NCI-H2196 (cell line): Measurements from ENCODE around the gene MICAL2.

Experiments
- DNase-seq: peaks from one replicate; lab custom pipeline; 2025; ENCODE audit not compliant: unreplicated experiment; lab: John Stamatoyannopoulos, UW

The MICAL2 gene

DNA sequence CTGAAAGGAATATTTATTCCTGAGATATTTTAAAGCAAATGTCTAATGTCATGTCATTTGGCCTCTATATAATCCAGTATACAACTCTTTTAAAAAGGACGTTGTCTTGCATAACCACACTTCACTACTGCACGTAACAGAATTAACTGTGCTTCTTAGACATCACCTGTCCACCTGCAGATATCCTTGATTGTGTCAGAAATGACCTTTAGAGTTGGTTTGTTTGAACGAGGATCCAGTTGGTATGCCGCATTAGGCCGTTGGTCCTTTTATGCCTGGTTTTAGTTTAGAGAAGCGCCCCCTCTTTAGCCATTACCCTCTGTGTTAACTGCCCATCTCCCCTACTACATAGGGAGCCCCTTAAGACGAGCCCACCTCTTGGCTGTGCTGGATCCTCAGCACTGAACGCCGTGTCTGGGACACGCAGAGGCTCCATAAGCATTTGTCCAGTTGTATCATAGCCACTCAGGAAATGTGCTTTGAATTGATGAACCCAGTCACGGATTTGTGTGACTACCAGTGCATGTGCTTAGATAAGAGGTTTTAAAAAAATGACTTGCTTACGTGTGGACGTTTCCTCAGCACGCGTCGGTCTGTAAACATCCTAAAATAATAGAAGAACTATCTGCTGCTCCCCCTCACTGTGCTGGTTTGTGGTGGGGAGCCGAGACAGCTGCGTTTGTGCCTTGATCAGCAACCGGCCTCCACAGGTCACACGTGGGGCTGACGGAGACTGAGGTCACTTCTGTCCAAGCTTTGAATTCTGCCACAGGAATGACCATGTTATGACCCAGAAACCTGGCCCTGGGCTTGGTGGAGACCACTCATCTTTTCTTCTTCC lies 4.0 kb downstream of the MICAL2 start:
- DNase-seq, result no peak

DNA sequence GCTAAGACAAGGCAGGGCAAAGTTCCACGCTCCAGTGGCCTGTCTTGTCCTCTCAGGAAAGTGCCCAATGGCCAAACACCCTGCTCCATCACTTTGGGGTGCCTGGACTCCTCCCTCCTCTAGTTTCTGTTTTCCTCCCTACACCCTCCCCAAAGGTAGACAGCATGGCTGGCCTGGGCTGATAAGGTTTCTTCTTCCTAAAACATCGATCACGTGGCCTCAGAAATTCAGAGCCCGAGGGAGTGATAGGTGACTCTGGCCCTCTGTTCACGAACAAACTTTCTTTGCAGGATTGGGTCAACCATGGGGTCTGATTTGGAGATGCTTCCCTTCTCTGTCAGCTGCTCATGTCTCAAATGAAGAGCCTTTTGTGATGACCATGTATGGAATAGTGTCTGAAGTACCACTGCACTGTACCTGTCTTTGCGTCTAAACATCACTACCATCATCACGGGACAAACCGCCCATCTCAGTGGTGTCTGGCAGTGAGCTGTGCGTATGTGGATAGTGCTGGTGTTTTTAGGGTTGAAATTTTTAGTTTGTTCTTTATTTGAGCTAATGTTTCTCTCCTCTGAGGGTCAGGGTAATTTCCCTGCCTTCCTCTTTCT lies 6.1 kb downstream of the MICAL2 start:
- DNase-seq, result no peak

DNA sequence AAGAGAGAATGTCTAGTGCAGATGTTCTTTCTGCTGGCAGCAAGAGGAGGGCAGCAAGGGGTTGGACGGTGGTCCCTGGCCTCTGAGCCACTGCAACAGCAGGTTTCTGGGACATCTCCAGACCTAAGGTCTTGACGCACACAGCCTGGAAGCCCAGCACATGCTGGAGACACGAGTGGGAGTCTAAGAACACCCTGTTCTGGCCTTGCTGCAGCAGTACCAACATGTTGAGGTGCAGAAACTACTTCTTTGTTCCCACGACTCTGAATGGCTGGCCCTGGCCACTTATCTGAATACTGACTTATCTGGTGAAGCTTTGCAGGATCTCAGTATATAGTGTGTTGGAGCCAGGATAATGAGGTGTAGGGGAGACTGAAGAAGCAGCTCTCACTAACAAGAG lies 6.8 kb downstream of the MICAL2 start:
- no peak for DNase-seq

DNA sequence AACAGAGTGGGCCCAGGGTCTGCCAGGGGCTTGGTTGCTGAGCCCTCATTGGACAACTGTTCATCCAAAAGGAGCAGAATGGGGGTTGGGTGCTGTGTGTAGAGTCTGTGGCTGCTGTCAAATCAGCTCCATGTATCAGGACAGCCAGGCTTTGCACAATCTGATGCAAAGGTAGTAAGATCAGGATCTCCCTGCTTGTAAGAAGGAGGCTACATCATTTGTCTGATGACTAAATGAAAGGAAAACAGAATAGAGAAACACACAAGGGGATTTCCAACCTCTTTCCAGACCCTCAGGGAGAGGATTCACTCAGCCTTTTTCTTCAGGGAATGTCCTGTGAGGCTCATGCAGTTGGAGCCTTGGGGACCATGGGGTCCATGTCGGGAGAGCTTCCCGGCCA lies 7.2 kb downstream of the MICAL2 start:
- DNase-seq, result no peak

DNA sequence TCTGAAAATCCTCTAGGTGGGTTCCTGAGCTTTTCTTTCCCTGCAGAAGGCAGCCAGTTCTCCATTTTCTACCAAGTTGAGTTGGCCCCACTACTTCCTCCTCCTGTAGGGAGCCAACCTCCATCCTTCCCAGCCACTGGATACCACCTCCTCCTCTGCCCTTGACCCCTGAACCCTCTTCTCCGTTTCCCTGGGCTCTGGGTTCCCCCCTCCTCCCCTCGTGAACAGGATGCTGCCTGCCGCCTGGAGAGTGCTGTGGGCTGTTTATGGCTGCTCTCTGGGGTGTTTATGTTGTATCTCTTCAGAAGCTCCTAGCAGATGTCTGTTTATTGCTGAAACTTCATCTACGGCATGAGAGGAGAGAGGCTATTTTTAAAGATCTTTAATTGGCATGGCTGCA lies 8.6 kb downstream of the MICAL2 start:
- DNase-seq, result no peak

DNA sequence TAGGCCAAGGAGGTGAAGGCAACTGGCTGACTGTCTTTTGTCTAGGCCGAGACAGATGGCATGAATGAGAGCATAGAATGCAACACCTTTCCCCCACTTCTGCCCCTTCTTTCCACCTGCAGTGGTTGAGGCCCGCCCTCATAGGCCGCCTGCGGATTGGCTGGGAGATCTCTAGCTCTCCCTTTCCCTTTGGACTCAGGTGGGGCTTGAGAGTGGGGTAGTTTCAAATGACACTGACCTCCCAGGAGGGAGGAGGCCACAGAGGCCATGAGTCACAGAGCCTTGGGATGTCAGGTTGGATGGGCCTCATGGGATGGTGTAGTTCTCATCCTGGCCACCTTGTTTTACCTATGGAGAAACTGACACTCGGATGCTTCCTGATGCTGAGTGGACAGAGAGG lies 9.1 kb downstream of the MICAL2 start:
- peak; percentile 20 for DNase-seq

DNA sequence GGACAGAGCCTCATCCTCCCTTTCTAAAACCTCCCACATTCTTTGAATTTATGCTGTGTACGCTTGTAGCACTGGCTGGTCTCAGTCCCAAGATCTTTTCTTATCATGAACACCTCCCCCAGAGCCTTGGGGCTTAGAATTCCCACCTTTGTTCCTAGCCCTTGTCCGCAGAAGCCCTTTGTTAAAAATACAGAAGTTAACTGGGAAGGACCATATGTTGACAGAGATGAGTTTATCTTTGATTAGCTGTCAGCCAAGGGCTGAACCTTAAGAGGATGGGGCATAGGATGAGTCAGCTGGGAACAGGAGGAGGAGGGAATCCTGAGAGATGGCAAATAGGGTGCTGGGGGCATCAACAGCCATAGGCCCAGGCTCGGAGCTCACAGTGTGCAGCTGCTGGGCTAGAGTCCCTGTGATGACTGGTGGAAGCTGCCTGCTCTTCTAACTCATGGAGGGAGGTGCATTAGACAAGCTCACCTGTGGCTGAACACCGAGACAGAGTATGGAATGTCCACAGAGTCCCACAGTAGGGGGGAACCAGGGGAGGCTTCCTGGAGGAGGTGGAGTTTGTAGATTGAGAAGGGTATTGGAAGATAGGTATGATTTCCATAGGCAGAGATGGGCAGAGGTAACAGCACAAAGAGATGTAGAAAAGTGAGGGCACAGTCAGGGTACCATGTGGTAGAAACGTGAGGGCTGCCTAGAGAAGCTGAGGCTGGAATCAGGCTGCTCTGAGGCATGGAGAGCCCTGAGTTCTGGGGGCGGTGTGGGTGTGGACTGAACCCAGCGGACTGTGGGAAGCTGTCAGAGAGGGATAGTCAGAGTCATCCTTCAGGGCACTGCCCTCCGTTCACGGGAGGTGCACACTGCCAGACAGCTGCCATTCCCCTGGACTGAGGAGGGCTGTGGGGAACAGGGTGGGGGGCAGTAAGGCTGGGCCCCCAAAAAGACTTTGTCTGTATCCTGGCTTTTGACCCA lies 9.9 kb downstream of the MICAL2 start:
- no peak for DNase-seq

DNA sequence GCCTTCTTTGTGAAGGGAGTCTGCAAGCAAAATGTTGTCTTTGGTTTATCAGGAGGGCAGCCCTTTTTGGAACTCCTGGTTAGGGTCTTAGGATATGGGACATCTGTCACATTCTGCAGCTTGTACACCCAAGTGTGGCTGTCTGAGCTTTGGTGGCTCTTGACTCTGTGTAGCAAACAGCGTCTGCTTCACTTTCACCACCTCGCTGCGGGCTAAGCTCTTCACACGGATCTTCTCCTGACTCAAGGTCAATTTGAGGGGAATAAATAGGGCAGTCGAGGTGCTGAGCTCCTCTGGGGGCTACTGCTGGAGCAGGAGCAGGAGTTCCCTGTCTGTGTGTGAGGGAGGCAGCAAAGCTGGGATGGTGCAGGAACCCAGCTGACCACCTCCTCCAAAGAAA lies 10.6 kb downstream of the MICAL2 start:
- no peak for DNase-seq

DNA sequence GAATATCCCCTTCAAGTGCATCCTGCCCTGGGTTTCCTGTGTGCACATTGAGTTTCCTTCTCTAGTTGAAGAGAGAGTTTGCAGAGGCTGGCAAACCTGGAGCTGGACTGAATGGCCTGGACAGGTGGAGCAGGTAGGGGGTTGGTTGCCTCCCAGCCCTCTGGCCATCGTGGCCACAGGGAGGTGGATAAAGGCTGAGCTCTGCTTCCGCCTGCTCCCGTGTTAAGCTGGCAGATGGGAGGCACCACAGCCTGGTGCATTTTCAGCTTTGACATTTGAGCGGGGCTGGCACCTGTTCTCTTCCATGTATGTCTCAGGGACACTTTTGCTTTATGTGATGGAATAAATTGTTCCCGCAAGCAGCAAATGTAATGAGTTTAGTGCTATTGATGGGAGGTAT lies 11.1 kb downstream of the MICAL2 start:
- peak; percentile 68 for DNase-seq

DNA sequence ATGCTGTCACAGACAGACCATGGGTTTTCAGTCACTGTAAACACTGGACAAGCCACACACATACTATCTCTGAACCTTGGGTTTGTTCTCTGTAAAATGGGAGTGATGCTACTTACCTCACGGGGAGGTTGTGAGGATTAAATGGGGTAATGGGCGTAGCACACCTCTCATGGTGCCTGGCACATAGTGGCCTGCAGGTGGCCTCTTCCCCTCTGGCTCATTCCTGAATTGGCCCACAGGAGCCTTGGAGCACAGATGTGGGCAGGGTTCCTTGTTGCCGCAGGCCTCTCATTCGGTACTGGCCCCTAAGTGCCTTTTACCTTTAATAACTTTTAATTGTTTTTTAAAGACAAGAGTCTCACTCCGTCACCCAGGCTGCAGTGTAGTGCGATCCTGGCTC lies 11.7 kb downstream of the MICAL2 start:
- DNase-seq, result peak; percentile 20

DNA sequence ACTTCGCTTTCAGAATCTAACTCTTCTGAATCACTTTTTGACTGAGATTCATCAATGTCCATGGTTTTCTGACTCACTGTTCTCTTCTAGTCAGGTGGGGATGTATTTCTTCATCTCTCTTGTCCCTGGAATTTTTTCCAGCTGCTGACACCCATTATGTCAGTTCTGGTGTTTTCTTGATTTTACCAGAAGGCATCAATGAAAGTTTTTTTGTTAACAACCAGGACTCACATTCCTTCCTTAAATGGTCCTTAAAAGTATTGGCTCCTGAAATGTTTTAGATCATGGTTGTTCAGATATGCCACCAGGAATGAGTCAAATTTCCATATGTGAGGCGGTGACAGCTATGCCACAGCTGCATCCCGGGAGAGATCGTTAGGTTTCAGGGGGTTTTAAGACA lies 12.9 kb downstream of the MICAL2 start:
- DNase-seq, result no peak

DNA sequence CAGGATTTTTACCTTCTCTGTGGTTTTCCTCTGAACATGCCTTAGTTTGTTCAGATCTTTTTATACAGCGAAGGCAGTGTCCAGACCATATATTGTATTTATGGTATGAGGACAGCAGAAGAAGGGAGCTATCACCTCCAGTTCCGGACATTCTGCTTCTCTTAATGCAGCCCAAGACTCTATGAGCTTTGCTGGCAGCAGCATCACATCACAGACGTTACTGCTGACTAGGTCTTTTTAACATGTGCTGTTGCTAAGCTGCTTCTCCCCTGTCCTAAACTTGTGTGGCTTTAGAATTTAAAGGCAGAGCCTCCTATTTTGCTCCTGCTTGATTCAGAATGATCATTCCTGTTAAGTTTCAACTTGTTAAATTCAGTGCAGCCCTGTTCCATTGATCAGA lies 13.4 kb downstream of the MICAL2 start:
- DNase-seq, result no peak

DNA sequence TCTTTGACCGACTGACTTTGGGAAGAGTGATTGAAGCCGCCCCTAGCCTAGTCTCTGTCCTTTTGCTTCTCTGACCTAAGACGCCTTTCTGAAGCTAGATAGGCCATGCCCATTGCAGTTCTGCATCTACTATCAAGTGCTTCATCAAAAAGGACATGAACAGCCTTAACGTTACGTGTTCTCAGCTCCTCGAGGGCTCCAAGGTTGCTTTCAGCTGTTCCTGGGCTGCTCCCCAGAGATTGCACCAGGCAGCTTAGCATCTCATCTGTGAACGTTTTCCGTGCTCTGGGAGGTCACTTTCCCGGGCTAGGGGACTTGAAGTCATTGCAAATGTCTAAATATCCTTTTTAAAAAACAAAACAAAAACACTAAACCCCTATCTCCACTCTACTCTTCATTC lies 13.9 kb downstream of the MICAL2 start:
- no peak for DNase-seq

DNA sequence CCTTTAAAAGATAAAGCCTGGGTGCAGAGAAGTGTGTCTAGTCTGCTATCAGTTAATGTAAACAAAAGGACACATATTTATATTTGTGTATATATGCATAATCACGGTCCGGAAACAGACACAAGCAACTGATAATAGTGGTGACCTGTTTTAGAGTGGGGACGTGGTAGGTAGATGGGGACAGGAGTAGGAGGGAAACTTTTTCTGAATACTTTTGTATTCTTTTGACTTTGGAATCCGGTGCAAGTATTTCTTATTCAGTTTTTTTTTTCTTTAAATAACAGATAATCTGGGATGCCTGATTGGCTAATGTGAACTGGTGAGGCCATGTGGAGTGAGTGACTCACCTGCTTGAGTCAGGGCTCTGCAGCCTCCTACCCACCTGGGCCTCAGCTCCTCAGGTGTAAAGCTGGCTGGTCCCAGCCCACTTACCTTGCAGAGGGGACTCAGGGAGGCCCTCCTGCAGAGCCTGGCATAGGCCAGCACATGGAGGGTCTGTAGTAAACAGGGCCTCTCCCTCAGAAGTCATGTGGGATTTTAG lies 15.3 kb downstream of the MICAL2 start:
- DNase-seq, result no peak

DNA sequence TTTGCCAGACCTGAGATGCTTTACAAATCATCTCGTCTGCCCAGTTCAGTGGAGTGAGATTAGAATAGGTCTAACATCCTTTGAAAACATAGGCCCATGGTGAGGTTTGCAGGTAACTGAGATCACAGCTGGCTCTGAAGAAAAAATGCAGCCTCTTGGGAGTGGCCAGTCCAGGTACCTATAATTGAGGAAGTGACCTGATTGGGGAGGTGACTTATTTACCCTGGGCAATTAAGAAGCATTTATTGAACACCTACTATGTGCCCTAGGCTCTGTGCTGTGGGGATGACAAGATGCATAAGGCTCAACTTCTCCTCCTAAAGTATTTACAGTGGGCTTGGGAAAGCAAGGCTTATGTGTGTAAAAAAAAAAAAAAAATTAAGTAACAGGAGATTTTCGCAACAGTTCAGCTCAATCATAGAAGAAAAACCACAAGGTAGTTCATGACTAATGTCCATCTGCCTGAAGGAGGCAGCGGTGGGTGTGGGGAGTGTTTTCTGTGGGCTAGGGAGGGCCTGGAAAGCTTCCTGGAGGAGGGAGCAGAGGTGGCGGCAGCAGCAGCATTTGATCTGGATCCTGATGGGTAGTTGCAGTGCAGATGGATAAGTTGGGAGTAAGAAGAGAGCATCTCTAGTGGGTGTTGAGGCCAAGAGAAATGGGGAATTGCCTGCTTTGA lies 16.1 kb downstream of the MICAL2 start:
- DNase-seq, result no peak

DNA sequence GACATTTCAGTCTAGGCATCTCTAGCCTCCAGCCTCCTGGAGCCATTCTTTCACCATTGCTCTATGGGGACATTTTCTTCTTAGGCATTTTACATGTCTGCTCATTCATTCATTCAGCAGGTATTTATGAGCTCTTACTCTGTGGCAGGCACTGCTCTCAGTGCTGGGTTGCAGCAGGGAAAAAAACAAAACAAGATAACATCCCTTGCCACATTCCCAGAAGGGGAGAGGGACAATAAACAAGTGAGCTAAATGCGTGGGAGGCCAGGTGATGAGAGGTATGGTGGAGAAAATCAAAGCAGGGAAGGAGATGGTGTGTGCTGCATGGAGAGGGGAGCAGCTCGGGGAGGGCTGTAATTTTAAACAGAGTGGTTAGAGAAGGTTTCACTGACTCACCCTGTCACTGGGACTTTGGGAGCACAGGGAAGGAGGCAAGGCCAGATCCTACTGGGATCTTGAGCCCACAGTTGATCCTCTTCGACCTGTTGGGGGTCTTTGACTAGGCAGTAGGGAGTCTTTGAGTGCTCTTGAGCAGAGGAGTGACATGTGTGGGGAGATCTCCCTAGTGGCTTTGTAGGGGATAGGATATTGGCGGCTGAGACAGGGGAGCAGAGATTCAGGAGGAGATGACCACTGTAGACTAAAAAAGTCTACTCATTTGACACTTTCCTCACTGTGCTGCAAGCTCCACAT lies 17.0 kb downstream of the MICAL2 start:
- DNase-seq, result no peak

DNA sequence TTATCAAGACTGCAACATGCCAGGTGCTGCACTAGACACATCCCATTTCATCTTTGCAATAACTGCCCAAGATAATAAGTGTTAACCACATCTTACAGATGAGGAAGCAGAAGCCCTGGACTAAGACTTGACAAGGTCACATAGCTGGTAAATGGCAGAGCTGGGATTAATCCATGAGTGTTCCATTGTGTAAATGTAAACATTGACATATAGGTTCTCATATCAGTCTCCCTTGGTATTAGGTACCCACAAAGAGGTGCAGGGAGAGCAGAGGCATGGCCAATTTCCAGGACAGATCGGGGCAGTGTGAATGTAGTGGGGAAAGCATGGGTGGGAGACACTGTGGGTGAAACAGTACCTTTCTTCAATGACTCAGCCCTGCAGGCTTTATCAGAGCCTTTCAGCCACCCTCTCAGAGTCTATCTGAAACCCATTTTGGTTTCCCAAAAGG lies 17.9 kb downstream of the MICAL2 start:
- no peak for DNase-seq

DNA sequence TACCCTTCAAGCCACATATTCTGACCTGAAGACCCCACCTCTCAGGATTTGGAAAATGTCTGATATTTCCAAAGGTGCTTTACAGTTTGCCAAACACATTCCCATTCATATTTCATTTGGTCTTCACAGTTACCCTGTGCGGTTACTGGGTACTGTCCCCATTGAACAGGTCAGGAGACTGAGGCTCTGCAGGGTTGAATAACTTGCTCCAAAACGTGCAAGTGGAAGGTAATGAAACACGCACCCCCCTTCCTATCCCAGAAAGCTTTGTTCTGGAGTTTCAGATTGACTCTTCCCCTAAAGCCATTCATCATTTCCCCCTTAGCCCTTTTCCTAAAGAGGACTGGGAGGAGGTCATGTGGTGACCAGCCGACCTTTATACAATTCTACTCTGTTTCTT lies 18.8 kb downstream of the MICAL2 start:
- no peak for DNase-seq

DNA sequence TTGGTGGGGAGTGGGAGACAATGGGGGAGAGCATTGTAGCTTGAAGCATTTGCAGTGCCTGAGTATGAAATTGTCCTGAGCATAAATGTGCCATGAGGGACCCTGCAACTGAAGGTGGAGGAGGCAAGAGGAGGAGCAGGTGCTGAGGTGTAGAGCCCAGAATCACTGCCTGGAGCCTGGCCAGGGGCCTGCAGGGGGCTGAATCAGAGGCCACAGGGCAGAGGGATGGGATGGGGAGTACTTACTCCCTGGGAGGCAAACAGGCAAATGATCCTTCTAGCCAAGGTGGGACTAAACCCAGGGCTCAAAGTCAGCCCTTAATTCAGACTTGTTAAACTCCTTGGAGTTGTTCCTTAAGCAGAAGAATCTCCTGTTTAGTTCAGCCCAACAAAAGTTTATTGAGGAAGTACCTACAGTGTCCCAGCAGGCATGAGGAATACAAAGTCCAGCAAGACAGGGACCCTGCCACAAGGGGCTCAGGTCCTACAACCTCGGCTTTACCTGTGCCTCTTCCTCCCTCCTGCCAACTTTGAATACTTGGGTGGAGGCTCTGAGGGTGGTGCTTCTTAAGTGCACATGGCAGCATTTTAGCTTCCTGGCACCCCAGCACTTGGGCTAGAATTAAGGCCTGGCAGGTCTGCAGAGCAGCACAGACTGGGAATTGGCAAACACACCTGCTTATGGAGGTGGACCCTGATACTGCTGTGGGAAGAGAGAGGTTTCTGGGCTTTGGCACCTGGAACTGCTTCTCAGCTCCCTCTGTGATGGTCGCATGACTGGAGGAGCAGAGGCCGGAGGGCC lies 20.0 kb downstream of the MICAL2 start:
- DNase-seq, result no peak
